Astrocyte (in vitro differentiated cells and primary cell): ENCODE data around the gene HDDC2. TPM values are rescaled to one million over a fixed set of nuclear protein-coding genes. Genes with fewer than 3 reads are reported as not detected.

ENCODE experiments used
- DNase-seq: peaks from one replicate; pipeline ENCODE4 v3.0.0-alpha.2; 2010; ENCODE audit warnings: low read depth
- FAIRE-seq: peaks from 2 replicates; lab custom pipeline; 2011; peaks lifted over from hg19 to GRCh38; lab: Jason Lieb, UNC
- H2AFZ ChIP-seq: 2 replicates; pipeline ENCODE4 v1.6.0; 2012; ENCODE audit warnings: low read depth, low read length, inconsistent platforms
- H3K27ac ChIP-seq: 2 replicates; pipeline ENCODE4 v1.5.1; 2011; ENCODE audit warnings: low read depth, low read length, inconsistent platforms
- H3K27me3 ChIP-seq: 2 replicates; pipeline ENCODE4 v1.6.0; 2011; ENCODE audit warnings: low read length, inconsistent platforms; ENCODE audit not compliant: insufficient read depth
- H3K36me3 ChIP-seq: 2 replicates; pipeline ENCODE4 v1.5.1; 2011; ENCODE audit warnings: low read length, inconsistent platforms; ENCODE audit not compliant: insufficient read depth
- H3K4me1 ChIP-seq: 2 replicates; pipeline ENCODE4 v1.5.1; 2011; ENCODE audit warnings: low read length, inconsistent platforms; ENCODE audit not compliant: insufficient read depth
- H3K4me2 ChIP-seq: 2 replicates; pipeline ENCODE4 v1.6.0; 2012; ENCODE audit warnings: low read length, inconsistent platforms
- H3K4me3 ChIP-seq: 2 replicates; pipeline ENCODE4 v1.5.1; 2011; ENCODE audit warnings: low read depth, mild to moderate bottlenecking, low read length, inconsistent platforms; ENCODE audit not compliant: insufficient read depth
- H3K79me2 ChIP-seq: 2 replicates; pipeline ENCODE4 v1.6.0; 2012; ENCODE audit warnings: mild to moderate bottlenecking, low read length, inconsistent platforms; ENCODE audit not compliant: insufficient read depth
- H3K9ac ChIP-seq: 2 replicates; pipeline ENCODE4 v1.6.0; 2012; ENCODE audit warnings: mild to moderate bottlenecking, low read length, inconsistent platforms
- H3K9me3 ChIP-seq: 2 replicates; pipeline ENCODE4 v1.5.1; 2012; ENCODE audit warnings: low read depth, mild to moderate bottlenecking, low read length, inconsistent platforms; ENCODE audit not compliant: insufficient read depth
- H4K20me1 ChIP-seq: 2 replicates; pipeline ENCODE4 v1.6.0; 2012; ENCODE audit warnings: low read length, inconsistent platforms; ENCODE audit not compliant: insufficient read depth
- H3K27ac Mint-ChIP-seq: one replicate; pipeline ENCODE4 v1.8.0; 2021; ENCODE audit warnings: mild to moderate bottlenecking, mixed read lengths; ENCODE audit not compliant: unreplicated experiment
- H3K27me3 Mint-ChIP-seq: one replicate; pipeline ENCODE4 v1.8.0; 2021; ENCODE audit warnings: low read depth, mixed read lengths; ENCODE audit not compliant: unreplicated experiment
- H3K36me3 Mint-ChIP-seq: one replicate; pipeline ENCODE4 v1.8.0; 2021; ENCODE audit warnings: low read depth, mixed read lengths; ENCODE audit not compliant: unreplicated experiment
- H3K4me1 Mint-ChIP-seq: one replicate; pipeline ENCODE4 v1.8.0; 2021; ENCODE audit warnings: low read depth, mixed read lengths; ENCODE audit not compliant: unreplicated experiment
- H3K4me3 Mint-ChIP-seq: one replicate; pipeline ENCODE4 v1.8.0; 2021; ENCODE audit warnings: mild to moderate bottlenecking, moderate library complexity, mixed read lengths; ENCODE audit not compliant: unreplicated experiment
- H3K9me3 Mint-ChIP-seq: one replicate; pipeline ENCODE4 v1.8.0; 2021; ENCODE audit warnings: mild to moderate bottlenecking, mixed read lengths; ENCODE audit not compliant: unreplicated experiment
- CTCF ChIP-seq: IDR thresholded peaks from 2 replicates; pipeline ENCODE4 v1.5.1; 2011; ENCODE audit warnings: low read depth, mild to moderate bottlenecking, inconsistent platforms, low read length, moderate library complexity; ENCODE audit not compliant: insufficient read depth
- EZH2 ChIP-seq: IDR thresholded peaks from 2 replicates; pipeline ENCODE4 v1.6.1; 2012; ENCODE audit warnings: mild to moderate bottlenecking, low read length, inconsistent platforms; ENCODE audit not compliant: insufficient read depth
- total RNA-seq: library from RNA; stranded (reverse); gene quantifications from 2 replicates; pipeline ENCODE4 v1.2.1, GENCODE V29; 2021

HDDC2 gene
- total RNA-seq, 1 donor from 2014 or later = 53.5 TPM

- H3K4me2 ChIP-seq = no peak overlapping the region
- H3K36me3 Mint-ChIP-seq = peaks cover 14% of the 10 kb centered on the region
Measured at GRCh38 chr6:125268765-125269164, 33.0 kb downstream of the HDDC2 start.

GRCh38 chr6:125267806-125268523 lies 33.8 kb downstream of the HDDC2 start:
- FAIRE-seq = no peak
- no peaks in the 10 kb centered on the region for H3K9me3 ChIP-seq
- H3K4me2 ChIP-seq = no peak overlapping the region
- no peaks in the 10 kb centered on the region for H3K36me3 ChIP-seq
- no peak overlapping the region for H3K9ac ChIP-seq
- H4K20me1 ChIP-seq = no peaks in the 10 kb centered on the region
- no peak for TF ChIP-seq EZH2
- no peak for TF ChIP-seq CTCF
- no peak overlapping the region for H3K4me3 ChIP-seq
- no peaks in the 10 kb centered on the region for H3K27me3 ChIP-seq
- H3K79me2 ChIP-seq = no peaks in the 10 kb centered on the region
- H2AFZ ChIP-seq = no peak overlapping the region
- Mint-ChIP-seq H3K4me3 (no peak overlapping the region), H3K4me1 (no peaks in the 10 kb centered on the region), H3K9me3 (no peaks in the 10 kb centered on the region), H3K36me3 (peaks cover 11% of the 10 kb centered on the region), H3K27me3 (no peaks in the 10 kb centered on the region), H3K27ac (no peak overlapping the region)
- DNase-seq = no peak
- peaks cover under 1% of the 10 kb centered on the region for H3K4me1 ChIP-seq
- H3K27ac ChIP-seq = no peak overlapping the region

More at GRCh38 chr6:125268765-125269164, 33.0 kb downstream of the HDDC2 start:
- Mint-ChIP-seq H3K9me3 (no peaks in the 10 kb centered on the region), H3K4me3 (no peak overlapping the region), H3K27me3 (no peaks in the 10 kb centered on the region), H3K27ac (no peak overlapping the region), H3K4me1 (no peaks in the 10 kb centered on the region)
- TF ChIP-seq EZH2 (no peak), CTCF (no peak)
- no peak overlapping the region for H3K27ac ChIP-seq
- no peak overlapping the region for H3K4me3 ChIP-seq
- no peaks in the 10 kb centered on the region for H3K79me2 ChIP-seq
- no peaks in the 10 kb centered on the region for H3K9me3 ChIP-seq
- peaks cover 1% of the 10 kb centered on the region for H3K4me1 ChIP-seq
- DNase-seq (no peak), FAIRE-seq (no peak)
- no peaks in the 10 kb centered on the region for H3K27me3 ChIP-seq
- no peaks in the 10 kb centered on the region for H4K20me1 ChIP-seq
- no peaks in the 10 kb centered on the region for H3K36me3 ChIP-seq
- H2AFZ ChIP-seq = no peak overlapping the region
- no peak overlapping the region for H3K9ac ChIP-seq

GRCh38 chr6:125264476-125264875 lies 37.3 kb downstream of the HDDC2 start:
- no peak overlapping the region for H3K4me2 ChIP-seq
- H2AFZ ChIP-seq = no peak overlapping the region
- H3K9ac ChIP-seq = no peak overlapping the region
- no peaks in the 10 kb centered on the region for H3K9me3 ChIP-seq
- no peak overlapping the region for H3K4me3 ChIP-seq
- H3K27me3 ChIP-seq = no peaks in the 10 kb centered on the region
- no peak for TF ChIP-seq EZH2
- no peak for TF ChIP-seq CTCF
- H3K9me3 Mint-ChIP-seq = no peaks in the 10 kb centered on the region
- H3K27ac ChIP-seq = no peak overlapping the region
- no peak overlapping the region for H3K27ac Mint-ChIP-seq
- H3K79me2 ChIP-seq = no peaks in the 10 kb centered on the region
- H3K4me1 ChIP-seq = peaks cover 4% of the 10 kb centered on the region
- H3K36me3 ChIP-seq = no peaks in the 10 kb centered on the region
- H3K36me3 Mint-ChIP-seq = peaks cover 7% of the 10 kb centered on the region
- FAIRE-seq = no peak
- no peak overlapping the region for H3K4me3 Mint-ChIP-seq
- DNase-seq = no peak
- H3K27me3 Mint-ChIP-seq = no peaks in the 10 kb centered on the region
- peaks cover 2% of the 10 kb centered on the region for H3K4me1 Mint-ChIP-seq
- H4K20me1 ChIP-seq = no peaks in the 10 kb centered on the region
